GM12878 (cell line): ENCODE data around the gene LPIN2. TPM values are rescaled to one million over a fixed set of nuclear protein-coding genes. Genes with fewer than 3 reads are reported as not detected.
A peak's percentile ranks its signal among the peaks of the same experiment; 100 is the strongest.

Experiments
- ATAC-seq: fragments of 200-7000 bp; cut with Tn5 transposase; 3 replicates; pipeline ENCODE4 v1.9.1; 2020; ENCODE audit warnings: mild to moderate bottlenecking, moderate library complexity
- BruUV-seq: library from RNA; stranded (reverse); fragments of 400-500 nt; replicated peaks from 2 replicates; lab custom pipeline; 2021; lab: Mats Ljungman, UMichigan
- CTCF ChIA-PET: fragments of 300-600 bp; sonication (Branson Sonifier 250); formaldehyde crosslinking; extraction: SDS; loops from one replicate; lab custom pipeline; 2021; ENCODE audit warnings: inconsistent platforms; lab: Yijun Ruan, JAX
- POLR2A ChIA-PET: fragments of 350-600 bp; formaldehyde crosslinking; extraction: SDS; loops from one replicate; lab custom pipeline; 2021; ENCODE audit warnings: inconsistent platforms; lab: Charles Lee
- RAD21 ChIA-PET: fragments of 300-600 bp; sonication (Branson Sonifier 250); formaldehyde crosslinking; loops from one replicate; lab custom pipeline; 2023; ENCODE audit warnings: antibody characterized with exemption; ENCODE audit not compliant: unreplicated experiment; lab: Charles Lee
- SMC1A ChIA-PET: fragments of 300-600 bp; sonication (Branson Sonifier 250); formaldehyde crosslinking; loops from one replicate; lab custom pipeline; 2023; ENCODE audit not compliant: unreplicated experiment, uncharacterized antibody; lab: Charles Lee
- DNase-seq: peaks from one replicate; pipeline ENCODE4 v3.0.0-alpha.2; 2011; ENCODE audit warnings: low read depth, low spot score
- FAIRE-seq: peaks from 3 replicates; lab custom pipeline; 2011; peaks lifted over from hg19 to GRCh38; lab: Jason Lieb, UNC
- H2AFZ ChIP-seq: 2 replicates; pipeline ENCODE4 v1.6.0; 2011; ENCODE audit warnings: low read depth, low read length, control low read depth; ENCODE audit not compliant: control insufficient read depth
- H3K27ac ChIP-seq: 2 replicates; pipeline ENCODE4 v1.5.1; 2011; ENCODE audit warnings: control low read depth; ENCODE audit not compliant: control insufficient read depth, insufficient read depth
- H3K27me3 ChIP-seq, 2 experiments: replicated peaks in 1 of 2; 2 replicates each; pipeline versions ENCODE4 v1.6.0 to v1.6.1; 2011; ENCODE audit warnings: low read length in 1 of 2; ENCODE audit not compliant: control insufficient read depth in 2 of 2, insufficient read depth in 2 of 2
- H3K36me3 ChIP-seq, 2 experiments: 2 replicates each; pipeline ENCODE4 v1.5.1; 2011; ENCODE audit warnings: low read length in 1 of 2; ENCODE audit not compliant: control insufficient read depth in 2 of 2, insufficient read depth in 2 of 2
- H3K4me1 ChIP-seq: 2 replicates; pipeline ENCODE4 v1.6.1; 2011; ENCODE audit warnings: mild to moderate bottlenecking, low read length, moderate library complexity, mixed read lengths; ENCODE audit not compliant: control insufficient read depth, insufficient read depth
- H3K4me2 ChIP-seq: 2 replicates; pipeline ENCODE4 v1.6.0; 2011; ENCODE audit warnings: control low read depth; ENCODE audit not compliant: control insufficient read depth, insufficient read depth
- H3K4me3 ChIP-seq: fragments of 200-600 bp; sonication (generic); 2 replicates; pipeline ENCODE4 v1.5.1; 2016
- H3K79me2 ChIP-seq: 2 replicates; pipeline ENCODE4 v1.6.0; 2011; ENCODE audit warnings: low read length; ENCODE audit not compliant: control insufficient read depth, insufficient read depth
- H3K9ac ChIP-seq: 2 replicates; pipeline ENCODE4 v1.8.0; 2011; ENCODE audit warnings: low read length, control low read depth, mixed read lengths; ENCODE audit not compliant: control insufficient read depth, insufficient read depth
- H3K9me3 ChIP-seq: replicated peaks from 3 replicates; pipeline ENCODE4 v1.5.1; 2011; ENCODE audit warnings: mild to moderate bottlenecking, low read length; ENCODE audit not compliant: control insufficient read depth, insufficient read depth
- H4K20me1 ChIP-seq: 2 replicates; pipeline ENCODE4 v1.6.0; 2011; ENCODE audit not compliant: control insufficient read depth, insufficient read depth
- MYB ChIP-seq: fragments of 150-350 bp; IDR thresholded peaks from 2 replicates; pipeline ENCODE4 v1.6.1; 2014; ENCODE audit warnings: mild to moderate bottlenecking, low read depth, low read length, borderline replicate concordance
- PML ChIP-seq: IDR thresholded peaks from 2 replicates; pipeline ENCODE4 v1.6.1; 2012; ENCODE audit warnings: low read length, inconsistent platforms
- RAD21 ChIP-seq: IDR thresholded peaks from 2 replicates; pipeline ENCODE4 v1.6.1; 2011; ENCODE audit warnings: mild to moderate bottlenecking, low read depth, low read length, moderate library complexity; ENCODE audit not compliant: insufficient read depth
- SIN3A ChIP-seq: IDR thresholded peaks from 2 replicates; pipeline ENCODE4 v1.6.1; 2012; ENCODE audit warnings: low read depth, low read length, improper control_type of control experiment
- WGBS: methylation state at CpG from one replicate; pipeline ENCODE4 v1.1.6; 2016; ENCODE audit warnings: low lambda C conversion rate; ENCODE audit not compliant: insufficient replicate concordance, insufficient coverage; ENCODE audit errors: missing lambda C conversion rate; 5-methylcytosine and 5-hydroxymethylcytosine counted together
- in situ Hi-C: fragments of 300-500 bp; cut with MboI; formaldehyde crosslinking; loops from 9 replicates; pipeline ENCODE4 v1.14.3; 2018; ENCODE audit warnings: mixed read lengths
- intact Hi-C: fragments of 100-400 bp; cut with micrococcal nuclease; formaldehyde crosslinking; loops from one replicate; pipeline ENCODE4 v1.14.2; 2022; ENCODE audit not compliant: unreplicated experiment
- polyA plus RNA-seq, 11 experiments: library from polyadenylated mRNA; depleted of rRNA in 4 of 11; unstranded in 6 of 11; stranded (reverse) in 5 of 11; fragments of >200 nt; fragmentation: Nextera tagmentation in 4 of 11; fragmentation: Illumina TruSeq in 1 of 11; extraction: Ambion mirVana in 4 of 11; extraction: Trizol in 1 of 11; gene quantifications; 1 replicate in 1 of 11; 2 replicates in 10 of 11; pipeline versions ENCODE4 v1.2.1 to v1.2.3, GENCODE V29; 2011 to 2016; ENCODE audit warnings: inconsistent platforms in 2 of 11, missing spikeins in 2 of 11, low read depth in 1 of 11
- total RNA-seq, 4 experiments: library from RNA; depleted of rRNA in 3 of 4; stranded (reverse); fragments of >200 nt in 3 of 4; fragmentation: Illumina TruSeq in 1 of 4; extraction: Trizol in 1 of 4; gene quantifications; 2 replicates each; pipeline versions ENCODE4 v1.2.1 to v1.2.3, GENCODE V29; 2013 to 2021
- TF ChIP-seq, protein P1 (sequence below): fragments of 450-650 bp; IDR thresholded peaks from 2 replicates; pipeline ENCODE4 v1.6.1; 2014; ENCODE audit warnings: mild to moderate bottlenecking

LPIN2 gene
- total and polyA plus RNA-seq, 10 of the 15 experiments (the other 5 are each of a cell fraction or from before 2014, with no cell fraction given), result 4.1 to 28.0 (median 15.9) TPM

DNA sequence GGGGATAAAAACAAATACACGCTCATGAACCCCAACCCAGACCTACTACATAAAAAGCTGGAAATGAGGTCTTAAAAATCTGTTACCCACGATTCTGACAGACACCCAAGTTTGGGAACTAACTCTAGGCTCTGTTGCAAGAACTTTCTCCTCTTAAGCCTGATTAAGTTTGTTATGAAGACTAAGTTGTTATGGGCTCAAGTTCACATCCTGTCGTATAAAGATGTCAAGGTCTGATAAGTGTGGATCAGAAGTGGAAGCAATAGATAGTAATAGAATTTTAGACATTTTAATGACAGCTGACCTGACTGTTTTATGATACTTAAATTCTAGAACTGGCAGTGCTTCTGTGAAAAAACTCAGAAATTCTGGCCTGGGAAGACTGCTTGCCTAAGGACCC is 43.2 kb downstream of the LPIN2 start:
- no peaks in the 10 kb centered on the region for H3K9me3 ChIP-seq
- no peak overlapping the region for H3K9ac ChIP-seq
- DNase-seq (no peak), ATAC-seq (no peak), FAIRE-seq (no peak)
- no TSS peak for BruUV-seq
- H3K27me3 ChIP-seq, result no peaks in the 10 kb centered on the region
- in situ Hi-C loops (loop anchor here (10.0 to 25.0 kb wide), 4 partner anchors 485 to 1368 kb away; partner anchors contain the start of gene TGIF1), intact Hi-C loops (loop anchor here (5.0 to 10.0 kb wide), 2 partner anchors 278 to 315 kb away; partner anchors contain the start of genes MYL12A and SMCHD1)
- CTCF ChIA-PET, result interaction anchor here (3.3 to 21.4 kb wide), 3 partner anchors 11 to 16 kb away, joined by 13 to 285 read pairs (median 31); no protein-coding TSS in a partner anchor
- H3K27ac ChIP-seq, result peak overlapping the region; percentile 56
- RAD21 ChIA-PET, result interaction anchor here (0.8 to 8.9 kb wide), 8 partner anchors 9 to 286 kb away, joined by 3 to 155 read pairs (median 14); no protein-coding TSS in a partner anchor
- H2AFZ ChIP-seq, result no peak overlapping the region
- no peaks in the 10 kb centered on the region for H4K20me1 ChIP-seq
- peaks cover 0 to 3% of the 10 kb centered on the region in 2 experiments; a peak in 1 of 4 replicates for H3K36me3 ChIP-seq
- H3K4me3 ChIP-seq, result no peak overlapping the region
- H3K4me2 ChIP-seq, result peak overlapping the region; percentile 99; the same call in 1 of the 2 replicates
- WGBS, result 53% methylated on average over 3 of the region's 3 CpGs
- peaks cover 61% of the 10 kb centered on the region for H3K79me2 ChIP-seq
- SMC1A ChIA-PET, result interaction anchor here (1.0 to 7.8 kb wide), 8 partner anchors 9 to 25 kb away, joined by 3 to 180 read pairs (median 19); no protein-coding TSS in a partner anchor
- H3K4me1 ChIP-seq, result peaks cover 55% of the 10 kb centered on the region
- no peak for TF ChIP-seq SIN3A
- no peak for TF ChIP-seq PML
- no peak for TF ChIP-seq MYB
- TF ChIP-seq RAD21, result no peak
- TF ChIP-seq, protein P1, sequence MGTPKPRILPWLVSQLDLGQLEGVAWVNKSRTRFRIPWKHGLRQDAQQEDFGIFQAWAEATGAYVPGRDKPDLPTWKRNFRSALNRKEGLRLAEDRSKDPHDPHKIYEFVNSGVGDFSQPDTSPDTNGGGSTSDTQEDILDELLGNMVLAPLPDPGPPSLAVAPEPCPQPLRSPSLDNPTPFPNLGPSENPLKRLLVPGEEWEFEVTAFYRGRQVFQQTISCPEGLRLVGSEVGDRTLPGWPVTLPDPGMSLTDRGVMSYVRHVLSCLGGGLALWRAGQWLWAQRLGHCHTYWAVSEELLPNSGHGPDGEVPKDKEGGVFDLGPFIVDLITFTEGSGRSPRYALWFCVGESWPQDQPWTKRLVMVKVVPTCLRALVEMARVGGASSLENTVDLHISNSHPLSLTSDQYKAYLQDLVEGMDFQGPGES, result no peak
- POLR2A ChIA-PET, result interaction anchor here (1.3 to 8.2 kb wide), 5 partner anchors 10 to 277 kb away, joined by 3 to 177 read pairs (median 9); no protein-coding TSS in a partner anchor
